WTC11 (cell line): ENCODE results near the gene RHOT1. TPM values are rescaled to one million over a fixed set of nuclear protein-coding genes. Genes with fewer than 3 reads are reported as not detected.

ENCODE experiments used
- ATAC-seq: fragments of 200-7000 bp; cut with Tn5 transposase; 2 replicates; pipeline ENCODE4 v1.10.0; 2021; ENCODE audit warnings: mild to moderate bottlenecking, moderate library complexity
- CTCF ChIA-PET: fragments of 300-600 bp; sonication (Branson Sonifier 250); formaldehyde crosslinking; loops from one replicate; lab custom pipeline; 2021; ENCODE audit warnings: antibody characterized with exemption; lab: Charles Lee
- POLR2A ChIA-PET: fragments of 350-600 bp; sonication (Branson Sonifier 250); formaldehyde crosslinking; loops from one replicate; lab custom pipeline; 2021; ENCODE audit warnings: antibody characterized with exemption; lab: Charles Lee
- DNase-seq: peaks from one replicate; pipeline ENCODE4 v3.0.0; 2021; ENCODE audit warnings: low spot score
- H3K27ac Mint-ChIP-seq: 2 replicates; pipeline ENCODE4 v1.8.0; 2021; ENCODE audit warnings: mixed read lengths
- H3K27me3 Mint-ChIP-seq: 2 replicates; pipeline ENCODE4 v1.8.0; 2021; ENCODE audit warnings: low read depth, mild to moderate bottlenecking, moderate library complexity, mixed read lengths
- H3K36me3 Mint-ChIP-seq: 2 replicates; pipeline ENCODE4 v1.8.0; 2021; ENCODE audit warnings: mixed read lengths
- H3K4me1 Mint-ChIP-seq: 2 replicates; pipeline ENCODE4 v1.8.0; 2022; ENCODE audit warnings: mixed read lengths
- H3K4me3 Mint-ChIP-seq: 2 replicates; pipeline ENCODE4 v1.8.0; 2021; ENCODE audit warnings: mild to moderate bottlenecking, moderate library complexity, mixed read lengths
- H3K9me3 Mint-ChIP-seq: 2 replicates; pipeline ENCODE4 v1.8.0; 2021; ENCODE audit warnings: mixed read lengths
- CREM ChIP-seq: sonication (generic); formaldehyde crosslinking; IDR thresholded peaks from 2 replicates; pipeline ENCODE4 v1.8.1; 2022; ENCODE audit warnings: mild to moderate bottlenecking, missing genetic modification reagents, moderate library complexity
- ERG ChIP-seq: fragments of 250-450 bp; sonication (Bioruptor Pico); IDR thresholded peaks from 2 replicates; pipeline ENCODE4 v1.8.0; 2021; ENCODE audit warnings: mild to moderate bottlenecking
- ETV6 ChIP-seq: sonication (generic); formaldehyde crosslinking; IDR thresholded peaks from 2 replicates; pipeline ENCODE4 v1.8.1; 2022; ENCODE audit warnings: mild to moderate bottlenecking, missing genetic modification reagents
- FOXJ3 ChIP-seq: sonication (generic); formaldehyde crosslinking; IDR thresholded peaks from 2 replicates; pipeline ENCODE4 v1.9.0; 2021; ENCODE audit warnings: missing genetic modification reagents, mild to moderate bottlenecking, borderline replicate concordance
- FOXP1 ChIP-seq: sonication (generic); formaldehyde crosslinking; IDR thresholded peaks from 2 replicates; pipeline ENCODE4 v1.8.0; 2022; ENCODE audit warnings: missing genetic modification reagents, mild to moderate bottlenecking, moderate library complexity, borderline replicate concordance
- GABPB1 ChIP-seq: sonication (generic); formaldehyde crosslinking; IDR thresholded peaks from 2 replicates; pipeline ENCODE4 v1.8.1; 2023; ENCODE audit warnings: mild to moderate bottlenecking, missing genetic modification reagents
- IRF2 ChIP-seq: sonication (generic); formaldehyde crosslinking; IDR thresholded peaks from 2 replicates; pipeline ENCODE4 v1.8.0; 2022; ENCODE audit warnings: low read depth, missing genetic modification reagents, borderline replicate concordance
- KAT7 ChIP-seq: sonication (generic); formaldehyde crosslinking; IDR thresholded peaks from 2 replicates; pipeline ENCODE4 v1.8.1; 2023; ENCODE audit warnings: missing genetic modification reagents, mild to moderate bottlenecking, borderline replicate concordance
- NFE2L1 ChIP-seq: sonication (generic); formaldehyde crosslinking; IDR thresholded peaks from 2 replicates; pipeline ENCODE4 v1.8.1; 2023; ENCODE audit warnings: missing genetic modification reagents
- OVOL2 ChIP-seq: fragments of 250-450 bp; sonication (Bioruptor Pico); IDR thresholded peaks from 2 replicates; pipeline ENCODE4 v1.9.0; 2021; ENCODE audit warnings: mild to moderate bottlenecking, borderline replicate concordance
- RELA ChIP-seq: sonication (generic); formaldehyde crosslinking; IDR thresholded peaks from 2 replicates; pipeline ENCODE4 v1.8.1; 2022; ENCODE audit warnings: missing genetic modification reagents, mild to moderate bottlenecking, borderline replicate concordance
- SOX15 ChIP-seq: fragments of 250-450 bp; sonication (Bioruptor Pico); IDR thresholded peaks from 2 replicates; pipeline ENCODE4 v1.9.0; 2021; ENCODE audit warnings: mild to moderate bottlenecking
- ZNF121 ChIP-seq: sonication (generic); formaldehyde crosslinking; IDR thresholded peaks from 2 replicates; pipeline ENCODE4 v1.8.0; 2023; ENCODE audit warnings: missing genetic modification reagents
- total RNA-seq: library from RNA; stranded (reverse); gene quantifications from 3 replicates; pipeline ENCODE4 v1.2.3, GENCODE V29; 2021
- TF ChIP-seq, protein P1 (sequence below): sonication (generic); formaldehyde crosslinking; IDR thresholded peaks from 2 replicates; pipeline ENCODE4 v1.8.1; 2023; ENCODE audit warnings: mild to moderate bottlenecking, moderate library complexity, missing genetic modification reagents
- TF ChIP-seq, protein P2 (sequence below): sonication (generic); formaldehyde crosslinking; IDR thresholded peaks from 2 replicates; pipeline ENCODE4 v1.8.0; 2022; ENCODE audit warnings: mild to moderate bottlenecking, missing genetic modification reagents
- TF ChIP-seq, protein P3 (sequence below): sonication (generic); formaldehyde crosslinking; IDR thresholded peaks from 2 replicates; pipeline ENCODE4 v1.8.0; 2023; ENCODE audit warnings: missing genetic modification reagents

RHOT1 gene
- total RNA-seq, 1 experiment from 2014 or later = 28.9 TPM

- ATAC-seq (no peak), DNase-seq (no peak)
- TF ChIP-seq OVOL2 (no peak), KAT7 (CRISPR knock-in tag) (no peak), NFE2L1 (CRISPR knock-in tag) (no peak), FOXJ3 (CRISPR knock-in tag) (no peak), ERG (CRISPR knock-in tag) (no peak), IRF2 (CRISPR knock-in tag) (no peak), CREM (CRISPR knock-in tag) (no peak), SOX15 (CRISPR knock-in tag) (no peak), ZNF121 (no peak)
- TF ChIP-seq, protein P1, sequence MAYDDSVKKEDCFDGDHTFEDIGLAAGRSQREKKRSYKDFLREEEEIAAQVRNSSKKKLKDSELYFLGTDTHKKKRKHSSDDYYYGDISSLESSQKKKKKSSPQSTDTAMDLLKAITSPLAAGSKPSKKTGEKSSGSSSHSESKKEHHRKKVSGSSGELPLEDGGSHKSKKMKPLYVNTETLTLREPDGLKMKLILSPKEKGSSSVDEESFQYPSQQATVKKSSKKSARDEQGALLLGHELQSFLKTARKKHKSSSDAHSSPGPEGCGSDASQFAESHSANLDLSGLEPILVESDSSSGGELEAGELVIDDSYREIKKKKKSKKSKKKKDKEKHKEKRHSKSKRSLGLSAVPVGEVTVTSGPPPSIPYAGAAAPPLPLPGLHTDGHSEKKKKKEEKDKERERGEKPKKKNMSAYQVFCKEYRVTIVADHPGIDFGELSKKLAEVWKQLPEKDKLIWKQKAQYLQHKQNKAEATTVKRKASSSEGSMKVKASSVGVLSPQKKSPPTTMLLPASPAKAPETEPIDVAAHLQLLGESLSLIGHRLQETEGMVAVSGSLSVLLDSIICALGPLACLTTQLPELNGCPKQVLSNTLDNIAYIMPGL = no peak
- TF ChIP-seq, protein P2, sequence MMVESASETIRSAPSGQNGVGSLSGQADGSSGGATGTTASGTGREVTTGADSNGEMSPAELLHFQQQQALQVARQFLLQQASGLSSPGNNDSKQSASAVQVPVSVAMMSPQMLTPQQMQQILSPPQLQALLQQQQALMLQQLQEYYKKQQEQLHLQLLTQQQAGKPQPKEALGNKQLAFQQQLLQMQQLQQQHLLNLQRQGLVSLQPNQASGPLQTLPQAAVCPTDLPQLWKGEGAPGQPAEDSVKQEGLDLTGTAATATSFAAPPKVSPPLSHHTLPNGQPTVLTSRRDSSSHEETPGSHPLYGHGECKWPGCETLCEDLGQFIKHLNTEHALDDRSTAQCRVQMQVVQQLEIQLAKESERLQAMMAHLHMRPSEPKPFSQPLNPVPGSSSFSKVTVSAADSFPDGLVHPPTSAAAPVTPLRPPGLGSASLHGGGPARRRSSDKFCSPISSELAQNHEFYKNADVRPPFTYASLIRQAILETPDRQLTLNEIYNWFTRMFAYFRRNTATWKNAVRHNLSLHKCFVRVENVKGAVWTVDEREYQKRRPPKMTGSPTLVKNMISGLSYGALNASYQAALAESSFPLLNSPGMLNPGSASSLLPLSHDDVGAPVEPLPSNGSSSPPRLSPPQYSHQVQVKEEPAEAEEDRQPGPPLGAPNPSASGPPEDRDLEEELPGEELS (CRISPR knock-in tag) = no peak
- ChIA-PET CTCF (interaction anchor here (1.0 to 1.3 kb wide), 2 partner anchors 17 to 153 kb away, joined by 3 to 4 read pairs; partner anchors contain the start of genes LRRC37B and RHOT1), POLR2A (no interaction called here)
- H3K9me3 Mint-ChIP-seq = peaks cover 16% of the 10 kb centered on the region
- H3K4me1 Mint-ChIP-seq = no peaks in the 10 kb centered on the region
- H3K4me3 Mint-ChIP-seq = no peak overlapping the region
- H3K27me3 Mint-ChIP-seq = no peaks in the 10 kb centered on the region
- peaks cover 34% of the 10 kb centered on the region for H3K36me3 Mint-ChIP-seq
- peak overlapping the region; percentile 27; the same call in 1 of the 2 replicates for H3K27ac Mint-ChIP-seq
These were observed 17.5 kb downstream of the RHOT1 start for GRCh38 chr17:32159586-32160438.

- no peaks in the 10 kb centered on the region for H3K4me1 Mint-ChIP-seq
- H3K36me3 Mint-ChIP-seq = peaks cover 36% of the 10 kb centered on the region
- ATAC-seq = no peak
- H3K27ac Mint-ChIP-seq = no peak overlapping the region
- DNase-seq = no peak
- CTCF ChIA-PET = interaction anchor here (1.0 kb wide), 1 partner anchor 154 kb away, joined by 3 read pairs; the partner anchor contains the start of gene LRRC37B
- peaks cover 16% of the 10 kb centered on the region for H3K9me3 Mint-ChIP-seq
- POLR2A ChIA-PET = no interaction called here
- no peak for TF ChIP-seq ETV6 (CRISPR knock-in tag)
- TF ChIP-seq, protein P3, sequence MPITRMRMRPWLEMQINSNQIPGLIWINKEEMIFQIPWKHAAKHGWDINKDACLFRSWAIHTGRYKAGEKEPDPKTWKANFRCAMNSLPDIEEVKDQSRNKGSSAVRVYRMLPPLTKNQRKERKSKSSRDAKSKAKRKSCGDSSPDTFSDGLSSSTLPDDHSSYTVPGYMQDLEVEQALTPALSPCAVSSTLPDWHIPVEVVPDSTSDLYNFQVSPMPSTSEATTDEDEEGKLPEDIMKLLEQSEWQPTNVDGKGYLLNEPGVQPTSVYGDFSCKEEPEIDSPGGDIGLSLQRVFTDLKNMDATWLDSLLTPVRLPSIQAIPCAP = no peak
- no peak for TF ChIP-seq GABPB1
- TF ChIP-seq FOXP1 (CRISPR knock-in tag) = no peak
- TF ChIP-seq ERG (CRISPR knock-in tag) = no peak
- TF ChIP-seq RELA = no peak
- no peak overlapping the region for H3K4me3 Mint-ChIP-seq
- no peaks in the 10 kb centered on the region for H3K27me3 Mint-ChIP-seq
These were observed 18.2 kb downstream of the RHOT1 start for GRCh38 chr17:32160526-32160925.
